Spleen (tissue), 11 donors: ENCODE data around the gene GLG1. TPM values are rescaled to one million over a fixed set of nuclear protein-coding genes. Genes with fewer than 3 reads are reported as not detected.

Experiments
- DNase-seq: peaks from one replicate; pipeline ENCODE4 v3.0.0-alpha.2; 2020
- H3K27ac ChIP-seq, 8 donors: fragments of 200-600 bp; sonication (generic) in 7 of 8; 1 replicate in 4 of 8; 2 replicates in 4 of 8; pipeline versions ENCODE4 v1.5.0 to v1.8.0; 2016 to 2021; ENCODE audit warnings: inconsistent platforms in 4 of 8, mild to moderate bottlenecking in 4 of 8, moderate library complexity in 1 of 8
- H3K27me3 ChIP-seq, 7 donors: fragments of 200-600 bp; sonication (generic) in 6 of 7; replicated peaks in 1 of 7; 1 replicate in 4 of 7; 2 replicates in 3 of 7; pipeline versions ENCODE4 v1.5.0 to v1.8.0; 2016 to 2021; ENCODE audit warnings: inconsistent platforms in 3 of 7, mild to moderate bottlenecking in 1 of 7
- H3K36me3 ChIP-seq, 6 donors: fragments of 200-600 bp; sonication (generic) in 5 of 6; 1 replicate in 4 of 6; 2 replicates in 2 of 6; pipeline versions ENCODE4 v1.5.0 to v1.8.0; 2016 to 2021; ENCODE audit warnings: inconsistent platforms in 2 of 6
- H3K4me1 ChIP-seq, 6 donors: fragments of 200-600 bp; sonication (generic) in 5 of 6; 1 replicate in 3 of 6; 2 replicates in 3 of 6; pipeline versions ENCODE4 v1.5.0 to v1.8.0; 2016 to 2021; ENCODE audit warnings: inconsistent platforms in 3 of 6
- H3K4me3 ChIP-seq, 8 donors: fragments of 200-600 bp; sonication (generic) in 7 of 8; 1 replicate in 4 of 8; 2 replicates in 4 of 8; pipeline versions ENCODE4 v1.5.0 to v1.8.0; 2016 to 2021; ENCODE audit warnings: inconsistent platforms in 4 of 8, mild to moderate bottlenecking in 4 of 8, moderate library complexity in 2 of 8
- H3K9me3 ChIP-seq, 8 donors: fragments of 200-600 bp; sonication (generic) in 7 of 8; 1 replicate in 4 of 8; 2 replicates in 4 of 8; pipeline versions ENCODE4 v1.5.0 to v1.8.0; 2016 to 2021; ENCODE audit warnings: inconsistent platforms in 4 of 8
- POLR2A ChIP-seq, 3 donors: fragments of 450-650 bp; IDR thresholded peaks; one replicate each; pipeline ENCODE4 v1.5.1; 2017; ENCODE audit warnings: antibody characterized with exemption in 3 of 3, mild to moderate bottlenecking in 1 of 3
- POLR2AphosphoS5 ChIP-seq, 3 donors: sonication (generic); formaldehyde crosslinking; IDR thresholded peaks; one replicate each; pipeline ENCODE4 v1.5.1; 2017; ENCODE audit warnings: antibody characterized with exemption in 3 of 3
- WGBS, 5 donors: extraction: QIAGEN DNeasy Blood & Tissue Kit in 3 of 5; methylation state at CpG; one replicate each; pipeline versions ENCODE4 v1.1.5 to v1.1.7; 2013 to 2018; 5-methylcytosine and 5-hydroxymethylcytosine counted together
- intact Hi-C: fragments of 100-400 bp; cut with DNase I; formaldehyde crosslinking; loops from one replicate; pipeline ENCODE4 v1.15.0; 2023; ENCODE audit warnings: low total_unique reads
- polyA plus RNA-seq, 3 donors: library from polyadenylated mRNA; stranded (reverse); fragments of 200-250 nt; gene quantifications; one replicate each; pipeline ENCODE4 v1.2.1, GENCODE V29; 2013
- total RNA-seq, 7 donors: library from RNA; depleted of rRNA in 3 of 7; stranded (reverse); fragments of >200 nt in 3 of 7; fragmentation: NEBNext Ultra II Directional in 4 of 7; extraction: Animal tissue kit (Norgen Biotek cat#: 25700) in 4 of 7; gene quantifications; one replicate each; pipeline versions ENCODE4 v1.1.0 to v1.2.1, GENCODE V29; 2016 to 2021
- TF ChIP-seq, protein P1 (sequence below), 11 experiments: fragments of 200-600 bp in 7 of 11; fragments of 450-650 bp in 4 of 11; sonication (generic) in 4 of 11; IDR thresholded peaks in 8 of 11; conservative IDR thresholded peaks in 3 of 11; 1 replicate in 7 of 11; 2 replicates in 4 of 11; pipeline versions ENCODE4 v1.4.0 to v1.8.0; 2016 to 2021; ENCODE audit warnings: antibody characterized with exemption in 11 of 11, inconsistent platforms in 4 of 11, mild to moderate bottlenecking in 1 of 11
- donor health status: healthy with polysubstance abuse.
- donor health status: DM: no; HTN: no; CAD: no; lungs with moderate emphysema.
- donor health status: DM: no; HTN: no; CAD: no.
- donor health status: Bipolar disorder and iron deficiency.
- donor health status: healthy.
- donor health status: DM: no; HTN: no; CAD: no.
- donor health status: DM: yes; HTN: yes; CAD: no.

The GLG1 gene
- total and polyA plus RNA-seq, 10 donors = 14.6 to 124 (median 101) TPM

DNA sequence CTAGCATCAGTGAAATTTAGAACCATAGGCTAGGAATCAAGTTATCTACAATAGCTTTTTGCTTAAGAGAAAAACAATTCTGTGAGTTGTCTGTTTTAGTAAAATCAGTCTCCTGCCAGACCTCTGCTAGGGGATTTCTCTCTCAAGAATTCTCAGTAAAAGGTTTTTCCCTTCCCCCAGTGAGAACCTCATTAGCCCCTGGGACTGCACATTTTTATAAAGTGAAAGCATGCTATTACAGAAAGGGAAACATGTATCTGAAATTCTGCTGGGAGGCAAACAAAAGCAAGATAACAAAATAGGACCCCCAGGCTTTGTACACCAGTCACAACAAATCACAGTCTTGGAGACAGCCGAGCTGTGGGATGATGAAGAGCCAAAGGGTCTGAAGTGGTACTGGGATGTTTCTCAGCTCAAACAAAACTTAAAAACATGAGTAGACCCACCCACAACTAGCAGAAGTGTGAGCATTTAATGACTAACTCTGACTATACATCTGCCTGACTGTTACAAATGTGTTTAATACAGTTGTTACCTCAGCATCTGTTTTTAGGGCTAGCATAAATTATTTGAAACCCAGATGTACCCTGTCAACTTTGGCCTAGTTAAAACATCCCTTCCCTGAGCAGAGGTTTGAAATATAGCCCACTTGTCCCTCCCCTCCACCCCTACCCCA lies 20.0 kb upstream of the GLG1 start:
- intact Hi-C loops = no loop called here
- Histone ChIP-seq H3K9me3 (no peaks in the 10 kb centered on the region), H3K27me3 (no peaks in the 10 kb centered on the region), H3K27ac (no peak overlapping the region), H3K4me1 (no peaks in the 10 kb centered on the region), H3K4me3 (no peak overlapping the region), H3K36me3 (peaks cover 6 to 100% (median 93%) of the 10 kb centered on the region in 6 donors)
- DNase-seq = no peak
- TF ChIP-seq POLR2A (IDR thresholded peaks at IDR 0.05) (no peak), POLR2AphosphoS5 (IDR thresholded peaks at IDR 0.05) (no peak)
- WGBS, 5 donors = 0 to 40% (median 0%) methylated on average over 1 of the region's 1 CpG; no CpG with 5 or more reads in 2 of the 5 donors

DNA sequence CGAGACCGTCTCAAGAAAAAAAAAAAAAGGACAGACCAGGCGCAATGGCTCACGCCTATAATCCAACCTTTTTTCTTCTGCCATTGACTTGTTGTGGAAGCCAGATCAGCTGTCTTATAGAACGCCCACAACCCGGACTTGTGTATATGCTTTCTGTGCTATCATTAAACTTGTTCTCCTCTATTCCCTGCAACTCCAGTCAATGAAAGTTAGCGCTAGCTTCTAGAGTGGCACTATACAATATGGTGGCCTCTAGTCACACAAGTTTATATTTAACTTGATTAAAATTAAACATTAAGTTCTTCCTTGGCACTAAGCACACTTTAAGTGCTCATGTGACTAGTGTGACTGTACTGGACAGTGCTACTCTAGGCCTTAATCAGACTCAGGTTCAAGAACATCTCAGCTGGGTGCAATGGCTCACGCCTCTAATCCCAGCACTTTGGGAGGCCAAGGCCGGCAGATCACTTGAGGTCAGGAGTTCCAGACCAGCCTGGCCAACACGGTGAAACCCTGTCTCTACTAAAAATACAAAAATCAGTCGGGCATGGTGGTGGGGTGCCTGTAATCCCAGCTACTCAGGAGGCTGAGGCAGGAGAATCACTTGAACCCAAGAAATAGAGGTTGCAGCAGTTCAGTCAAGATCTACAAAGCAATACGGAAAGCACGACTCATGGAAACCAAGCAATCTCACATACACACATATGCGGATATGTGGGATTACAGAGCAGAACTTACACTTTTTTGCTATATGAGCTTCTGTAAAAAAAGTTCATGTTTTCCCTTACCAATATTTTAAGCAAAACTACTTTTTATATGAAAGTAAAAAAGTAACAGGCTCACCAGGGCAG lies 18.8 kb upstream of the GLG1 start:
- Histone ChIP-seq H3K4me1 (no peaks in the 10 kb centered on the region), H3K27ac (no peak overlapping the region), H3K4me3 (no peak overlapping the region), H3K27me3 (no peaks in the 10 kb centered on the region), H3K36me3 (peaks cover 2 to 100% (median 90%) of the 10 kb centered on the region in 6 donors), H3K9me3 (no peaks in the 10 kb centered on the region)
- TF ChIP-seq, protein P1, sequence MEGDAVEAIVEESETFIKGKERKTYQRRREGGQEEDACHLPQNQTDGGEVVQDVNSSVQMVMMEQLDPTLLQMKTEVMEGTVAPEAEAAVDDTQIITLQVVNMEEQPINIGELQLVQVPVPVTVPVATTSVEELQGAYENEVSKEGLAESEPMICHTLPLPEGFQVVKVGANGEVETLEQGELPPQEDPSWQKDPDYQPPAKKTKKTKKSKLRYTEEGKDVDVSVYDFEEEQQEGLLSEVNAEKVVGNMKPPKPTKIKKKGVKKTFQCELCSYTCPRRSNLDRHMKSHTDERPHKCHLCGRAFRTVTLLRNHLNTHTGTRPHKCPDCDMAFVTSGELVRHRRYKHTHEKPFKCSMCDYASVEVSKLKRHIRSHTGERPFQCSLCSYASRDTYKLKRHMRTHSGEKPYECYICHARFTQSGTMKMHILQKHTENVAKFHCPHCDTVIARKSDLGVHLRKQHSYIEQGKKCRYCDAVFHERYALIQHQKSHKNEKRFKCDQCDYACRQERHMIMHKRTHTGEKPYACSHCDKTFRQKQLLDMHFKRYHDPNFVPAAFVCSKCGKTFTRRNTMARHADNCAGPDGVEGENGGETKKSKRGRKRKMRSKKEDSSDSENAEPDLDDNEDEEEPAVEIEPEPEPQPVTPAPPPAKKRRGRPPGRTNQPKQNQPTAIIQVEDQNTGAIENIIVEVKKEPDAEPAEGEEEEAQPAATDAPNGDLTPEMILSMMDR (IDR thresholded peaks at IDR 0.05 in 8 of 11, conservative IDR thresholded peaks at IDR 0.05 in 3 of 11) = no peak
- no peak for TF ChIP-seq POLR2AphosphoS5 (IDR thresholded peaks at IDR 0.05)
- no peak for TF ChIP-seq POLR2A (IDR thresholded peaks at IDR 0.05)
- no peak for DNase-seq
- intact Hi-C loops = no loop called here
- 90 to 96% (median 93%) methylated on average over 14 of the region's 14 CpGs for whole genome bisulfite sequencing, 5 donors

DNA sequence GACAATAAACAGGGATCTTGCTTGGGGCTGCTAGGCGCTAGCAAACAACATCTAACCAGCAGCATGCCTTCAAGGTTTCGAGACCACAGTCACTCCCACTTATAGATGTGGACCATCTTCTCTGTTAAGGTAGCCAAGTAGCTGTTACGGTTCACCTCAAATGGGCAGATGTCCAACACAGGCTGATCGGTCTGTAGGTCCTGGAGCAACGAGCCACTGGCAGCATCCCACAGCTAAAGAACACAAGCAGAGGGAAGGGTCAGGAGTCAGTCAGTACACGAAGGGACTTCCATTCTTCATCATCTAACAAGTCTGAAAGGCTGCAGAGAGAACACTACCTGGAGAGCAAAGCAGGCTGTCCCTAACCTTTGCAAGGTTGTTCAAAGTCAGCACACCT lies 16.9 kb upstream of the GLG1 start:
- TF ChIP-seq, protein P1 (IDR thresholded peaks at IDR 0.05 in 8 of 11, conservative IDR thresholded peaks at IDR 0.05 in 3 of 11) = no peak
- no peak for TF ChIP-seq POLR2A (IDR thresholded peaks at IDR 0.05)
- TF ChIP-seq POLR2AphosphoS5 (IDR thresholded peaks at IDR 0.05) = no peak
- no peak overlapping the region for H3K27ac ChIP-seq
- WGBS, 5 donors = 88 to 93% (median 91%) methylated on average over 6 of the region's 6 CpGs
- no peaks in the 10 kb centered on the region for H3K4me1 ChIP-seq
- H3K9me3 ChIP-seq = no peaks in the 10 kb centered on the region
- no peaks in the 10 kb centered on the region for H3K27me3 ChIP-seq
- peaks cover 2 to 100% (median 71%) of the 10 kb centered on the region in 6 donors for H3K36me3 ChIP-seq
- H3K4me3 ChIP-seq = no peak overlapping the region
- intact Hi-C loops = no loop called here
- no peak for DNase-seq

DNA sequence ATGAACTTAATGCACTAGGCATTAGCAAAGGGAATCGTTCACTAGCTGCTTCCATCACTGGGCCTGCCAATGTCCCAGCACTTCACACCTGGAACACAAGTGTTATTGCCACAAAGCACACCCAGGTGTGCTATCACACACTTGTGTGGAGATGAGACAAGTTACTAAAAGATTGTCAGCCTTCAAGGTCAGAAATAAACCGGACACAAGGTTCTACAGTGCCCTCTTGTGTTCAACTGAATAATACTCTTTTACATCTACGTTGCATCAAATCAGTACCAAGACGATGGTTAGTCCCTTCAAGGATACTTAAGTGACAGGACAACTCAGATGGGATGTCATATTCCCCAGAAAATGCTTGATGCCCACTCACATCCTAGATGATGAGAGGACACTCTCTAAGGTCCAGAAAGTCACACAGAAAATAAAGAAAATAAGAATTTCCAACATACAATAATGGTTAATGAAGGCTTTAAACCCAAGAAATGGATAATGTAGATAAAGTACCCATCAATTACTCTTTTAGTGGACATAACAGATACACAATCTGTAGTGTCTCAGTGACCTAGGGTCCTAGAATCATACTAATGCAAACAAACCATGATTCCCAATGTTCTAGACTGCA lies 16.4 kb upstream of the GLG1 start:
- intact Hi-C loops = no loop called here
- no peak for DNase-seq
- Histone ChIP-seq H3K4me1 (no peaks in the 10 kb centered on the region), H3K4me3 (no peak overlapping the region), H3K36me3 (peaks cover 2 to 100% (median 66%) of the 10 kb centered on the region in 6 donors), H3K27me3 (no peaks in the 10 kb centered on the region), H3K27ac (no peak overlapping the region), H3K9me3 (no peaks in the 10 kb centered on the region)
- 31 to 41% (median 33%) methylated on average over 4 of the region's 4 CpGs for WGBS, 5 donors
- no peak for TF ChIP-seq POLR2AphosphoS5 (IDR thresholded peaks at IDR 0.05)
- TF ChIP-seq, protein P1 (IDR thresholded peaks at IDR 0.05 in 8 of 11, conservative IDR thresholded peaks at IDR 0.05 in 3 of 11) = peak; percentile 8 to 73 (median 56)
